ENCODE measurements around the gene ERVH48-1.

- TF ChIP-seq EP300 (IDR thresholded peaks at IDR 0.05) (no peak), POLR2A (IDR thresholded peaks at IDR 0.05) (no peak)
Observed at GRCh38 chr21:42965211-42965560, 39.8 kb upstream of the ERVH48-1 start.

All from suprapubic skin (tissue), 2 donors.